Myocyte (in vitro differentiated cells): ENCODE measurements around the gene MRPL20. TPM values are rescaled to one million over a fixed set of nuclear protein-coding genes. Genes with fewer than 3 reads are reported as not detected.
"Not testable (repeated sequence)": the region's sequence is repeated elsewhere in the genome, so short reads cannot be mapped to it uniquely, and the experiment has no call there.

Source experiments
- DNase-seq: peaks from one replicate; pipeline ENCODE4 v3.0.0-alpha.2; 2012; ENCODE audit warnings: low read depth
- polyA plus RNA-seq: library from polyadenylated mRNA; unstranded; fragments of >200 nt; gene quantifications from one replicate; pipeline ENCODE4 v1.2.1, GENCODE V29; 2012; ENCODE audit warnings: missing spikeins
- total RNA-seq: library from RNA; depleted of rRNA; stranded (reverse); fragments of >200 nt; gene quantifications from 2 replicates; pipeline ENCODE4 v1.2.3, GENCODE V29; 2014

The MRPL20 gene
- total RNA-seq = 113 TPM in 2 replicates
- 172 TPM for polyA plus RNA-seq

GRCh38 chr1:1406821-1407635, at the start of gene MRPL20:
Gene MRPL20, minus strand, starts transcription at chr1:1407293. Its CDS starts 76 bp downstream, at chr1:1407217.
- DNase-seq = peak; percentile 95

DNA sequence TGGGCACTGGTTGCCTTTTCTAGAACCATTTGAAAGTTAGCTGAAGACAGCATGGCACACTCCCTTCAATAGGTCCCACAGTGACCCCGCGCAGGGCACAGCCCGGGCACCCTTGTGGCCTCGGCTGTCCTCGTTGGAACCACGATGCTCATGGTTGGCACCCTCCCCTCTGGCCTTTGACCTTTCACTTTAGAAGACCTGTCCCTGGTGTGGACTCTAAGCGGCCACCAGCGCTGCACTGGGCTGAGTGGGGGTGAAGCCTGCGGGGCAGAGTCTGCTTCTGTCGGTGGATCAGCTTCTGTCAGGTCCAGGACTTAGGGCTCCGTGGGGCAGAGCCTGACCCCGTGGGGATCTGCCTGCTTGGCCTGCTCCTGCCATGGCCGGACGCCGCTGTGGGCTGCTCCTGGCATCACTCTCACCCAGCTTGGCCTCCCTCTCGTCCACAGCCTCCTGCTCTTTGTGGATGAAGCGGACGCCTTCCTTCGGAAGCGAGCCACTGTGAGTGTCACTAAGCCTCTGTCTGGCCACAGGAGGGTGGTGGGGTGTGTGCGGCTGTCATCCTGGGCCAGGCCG, 49.7 kb upstream of the MRPL20 start:
- DNase-seq = not testable (repeated sequence)

GRCh38 chr1:1455934-1456333, 48.8 kb upstream of the MRPL20 start:
- DNase-seq = not testable (repeated sequence)

DNA sequence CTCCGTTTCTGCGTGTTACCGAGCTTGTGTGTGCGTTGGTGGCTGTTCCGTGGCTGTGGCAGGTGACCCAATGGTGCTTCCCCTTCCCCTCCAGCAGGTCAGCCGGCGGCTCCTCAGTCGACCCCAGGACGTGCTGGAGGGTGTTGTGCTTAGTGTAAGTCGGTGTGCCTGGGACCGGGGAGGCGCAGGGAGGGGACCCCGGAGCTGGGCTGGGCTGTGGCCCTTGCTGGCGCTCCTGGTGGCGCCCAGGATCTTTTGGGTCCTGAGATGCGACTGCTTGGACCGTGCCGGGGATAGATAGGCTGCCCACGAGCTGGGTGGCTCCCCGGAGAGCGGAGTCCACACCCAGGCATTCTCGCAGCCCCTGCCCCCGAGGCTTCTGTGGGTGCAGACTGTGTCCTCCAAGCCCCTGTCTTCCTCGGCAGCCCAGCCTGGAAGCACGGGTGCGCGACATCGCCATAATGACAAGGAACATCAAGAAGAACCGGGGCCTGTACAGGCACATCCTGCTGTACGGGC, 48.3 kb upstream of the MRPL20 start:
- DNase-seq = no peak

DNA sequence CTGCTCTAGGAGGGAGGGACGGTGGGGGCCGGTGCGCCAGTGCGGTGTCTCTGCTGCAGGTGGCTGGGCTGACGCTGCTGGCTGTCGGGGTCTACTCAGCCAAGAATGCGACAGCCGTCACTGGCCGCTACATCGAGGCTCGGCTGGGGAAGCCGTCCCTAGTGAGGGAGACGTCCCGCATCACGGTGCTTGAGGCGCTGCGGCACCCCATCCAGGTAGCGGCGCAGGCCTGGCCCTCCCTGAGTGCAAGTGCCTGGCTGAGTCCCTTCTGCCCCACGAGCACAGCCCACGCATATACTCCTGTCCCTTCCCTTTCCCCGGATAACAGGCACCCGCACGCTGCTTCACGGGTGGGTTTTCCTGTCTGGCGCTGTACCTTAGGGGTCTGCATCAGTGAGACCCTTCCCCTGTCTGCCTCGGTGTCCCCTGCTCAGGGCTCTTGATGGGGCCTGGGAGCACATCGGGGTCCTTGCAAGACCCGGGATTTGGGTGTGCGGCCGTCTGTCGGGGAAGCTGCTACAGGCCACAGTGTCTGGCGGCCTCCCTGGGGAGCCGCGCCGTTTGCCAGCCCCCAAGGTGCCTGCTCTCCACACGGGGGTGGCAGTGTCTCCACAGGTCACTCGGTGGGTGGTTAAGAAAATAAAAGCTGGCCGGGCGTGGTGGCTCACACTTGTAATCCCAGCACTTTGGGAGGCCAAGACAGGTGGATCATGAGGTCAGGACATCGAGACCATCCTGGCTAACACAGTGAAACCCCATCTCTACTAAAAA, 47.4 kb upstream of the MRPL20 start:
- DNase-seq = not testable (repeated sequence)

DNA sequence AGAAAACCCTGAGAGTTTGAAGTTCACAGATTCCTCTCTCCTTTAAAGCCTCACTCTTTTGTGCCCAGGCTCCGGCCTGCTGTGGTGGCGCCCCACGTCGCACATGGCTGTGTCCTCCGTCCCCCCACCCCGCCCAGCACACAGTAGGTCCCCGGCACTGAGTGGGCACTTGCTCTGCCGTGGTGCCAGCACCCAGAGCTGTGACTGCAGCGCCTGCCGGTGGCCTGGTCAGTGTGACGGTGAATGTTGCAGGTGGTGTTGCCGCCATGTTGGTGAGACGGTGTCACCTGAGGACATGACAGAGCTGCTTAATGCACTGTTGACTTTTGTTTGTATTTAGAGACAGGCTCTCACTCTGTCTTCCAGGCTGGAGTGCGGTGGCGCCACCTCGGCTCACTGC, 45.8 kb upstream of the MRPL20 start:
- DNase-seq = no peak

- not testable (repeated sequence) for DNase-seq
Observed at GRCh38 chr1:1452365-1452739, 45.3 kb upstream of the MRPL20 start.

GRCh38 chr1:1451696-1452364, 44.7 kb upstream of the MRPL20 start:
- DNase-seq = no peak

- DNase-seq = not testable (repeated sequence)
Observed at GRCh38 chr1:1450616-1451015, 43.5 kb upstream of the MRPL20 start.

DNA sequence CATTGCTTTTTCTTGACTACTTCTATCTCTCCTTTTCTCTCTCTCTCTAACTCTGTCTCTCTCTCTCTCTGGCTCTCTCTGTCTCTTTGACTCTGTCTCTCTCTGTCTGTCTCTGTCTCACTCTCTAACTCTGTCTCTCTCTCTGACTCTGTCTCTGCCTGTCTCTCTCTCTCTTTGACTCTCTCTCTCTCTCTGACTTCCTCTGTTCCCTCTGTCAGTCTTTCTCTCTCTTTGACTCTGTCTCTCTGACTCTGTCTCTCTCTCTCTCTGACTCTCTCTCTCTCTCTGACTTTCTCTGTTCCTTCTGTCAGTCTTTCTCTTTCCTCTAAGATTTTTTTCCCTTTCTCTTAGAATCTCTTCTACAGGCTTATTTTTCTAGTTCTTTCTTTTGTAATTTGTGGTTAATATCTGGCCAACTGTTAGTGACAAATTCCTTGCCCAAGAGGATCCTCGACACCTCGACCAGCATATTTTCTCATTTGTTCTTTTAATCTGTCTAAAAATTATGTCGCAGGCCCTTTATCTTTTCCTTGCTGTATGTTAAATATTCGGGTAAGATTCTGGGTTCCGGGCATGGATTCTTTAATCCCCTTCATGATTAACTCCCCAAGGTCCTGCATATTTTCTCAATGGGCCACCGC, 42.1 kb upstream of the MRPL20 start, which contains the start of gene ATAD3C:
Gene ATAD3C, plus strand, starts transcription at position 591 of the 641 bp plus-strand sequence. CDS start 995 bp downstream, outside the sequence.
- DNase-seq = no peak

DNA sequence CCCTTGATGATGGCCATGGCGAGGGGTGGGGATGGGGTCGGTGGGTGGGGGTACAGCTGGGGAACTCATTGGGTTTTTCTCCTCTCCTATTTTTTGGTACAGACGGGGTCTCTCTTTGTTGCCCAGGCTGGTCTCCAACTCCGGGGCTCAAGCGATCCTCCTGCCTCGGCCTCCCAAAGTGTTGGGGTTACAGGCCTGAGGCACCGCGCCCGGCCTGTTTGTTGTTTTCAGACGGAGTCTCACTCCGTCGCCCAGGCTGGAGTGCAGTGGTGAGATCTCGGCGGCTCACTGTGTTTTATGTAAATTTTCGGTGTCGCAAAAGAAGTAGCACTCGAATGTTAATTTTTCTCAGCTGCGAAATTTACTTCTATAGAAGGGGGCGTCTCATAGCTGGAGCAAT, 39.5 kb upstream of the MRPL20 start:
- DNase-seq = not testable (repeated sequence)

GRCh38 chr1:1442069-1442770, 35.1 kb upstream of the MRPL20 start:
- DNase-seq = no peak

GRCh38 chr1:1441002-1441888, 34.2 kb upstream of the MRPL20 start:
- DNase-seq = peak; percentile 52

GRCh38 chr1:1440262-1441001, 33.3 kb upstream of the MRPL20 start:
- no peak for DNase-seq

- no peak for DNase-seq
Observed at GRCh38 chr1:1439546-1440261, 32.6 kb upstream of the MRPL20 start.

DNA sequence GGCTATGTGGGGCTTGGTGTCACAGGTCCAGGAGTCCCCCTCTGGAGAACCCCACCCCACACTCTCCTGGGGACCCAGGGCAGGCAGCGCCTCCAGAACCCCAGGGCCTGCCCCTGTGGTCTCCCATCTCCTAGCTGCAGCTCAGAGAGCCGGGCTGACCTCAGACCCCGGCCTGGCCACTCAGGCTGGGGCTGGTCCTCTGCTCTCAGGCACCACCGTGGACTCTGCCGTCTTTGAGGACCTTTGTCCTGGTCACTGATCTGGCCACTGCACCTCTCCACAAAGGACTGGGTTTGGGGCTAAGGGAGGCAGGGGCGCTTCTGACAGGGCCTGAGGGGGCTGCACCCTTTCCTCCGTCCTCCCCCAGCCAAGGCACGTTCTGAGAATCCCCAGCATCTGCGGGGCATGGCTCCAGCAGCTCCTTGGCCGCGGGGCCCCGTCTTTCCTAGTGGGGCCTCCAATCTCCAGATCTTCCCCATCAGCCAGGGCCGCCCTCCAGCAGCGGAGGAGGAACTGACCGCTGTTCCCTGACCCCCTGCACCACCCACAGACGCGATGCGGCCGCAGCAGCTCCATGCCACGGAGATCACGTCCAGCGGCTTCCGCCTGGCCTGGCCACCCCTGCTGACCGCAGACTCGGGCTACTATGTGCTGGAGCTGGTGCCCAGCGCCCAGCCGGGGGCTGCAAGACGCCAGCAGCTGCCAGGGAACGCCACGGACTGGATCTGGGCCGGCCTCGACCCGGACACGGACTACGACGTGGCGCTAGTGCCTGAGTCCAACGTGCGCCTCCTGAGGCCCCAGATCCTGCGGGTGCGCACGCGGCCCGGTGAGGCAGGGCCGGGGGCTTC, 31.7 kb upstream of the MRPL20 start:
- no peak for DNase-seq
